Stimulated activated CD8-positive, alpha-beta memory T cell treated with anti-CD3 and anti-CD28 coated beads, Interleukin-15, amount 100 ng/mL, for 24 hours (primary cell): Measurements from ENCODE around the gene TNC.

Source experiments
- DNase-seq: peaks from one replicate; pipeline ENCODE4 v3.0.0-alpha.2; 2020; ENCODE audit warnings: low read depth

TNC gene

DNA sequence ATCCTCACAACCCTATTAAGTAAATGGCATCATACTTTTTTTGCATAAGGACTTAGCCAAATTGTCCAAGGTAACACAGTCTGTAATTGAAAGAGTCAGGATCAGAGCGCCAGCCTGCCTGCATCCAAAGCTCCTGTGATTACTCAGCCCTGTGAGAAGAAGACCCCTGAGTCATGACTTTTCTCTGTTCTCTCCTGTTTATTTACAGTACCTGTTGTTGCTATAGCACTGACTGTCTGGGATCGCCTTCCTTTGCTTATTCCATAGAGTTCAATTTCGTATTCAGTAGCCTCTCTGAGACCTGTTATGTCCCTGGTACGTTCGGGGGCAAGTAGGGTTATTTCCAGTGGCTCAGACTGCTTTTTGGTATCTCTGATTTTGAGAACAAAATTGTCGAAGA, 71.8 kb downstream of the TNC start:
- no peak for DNase-seq

DNA sequence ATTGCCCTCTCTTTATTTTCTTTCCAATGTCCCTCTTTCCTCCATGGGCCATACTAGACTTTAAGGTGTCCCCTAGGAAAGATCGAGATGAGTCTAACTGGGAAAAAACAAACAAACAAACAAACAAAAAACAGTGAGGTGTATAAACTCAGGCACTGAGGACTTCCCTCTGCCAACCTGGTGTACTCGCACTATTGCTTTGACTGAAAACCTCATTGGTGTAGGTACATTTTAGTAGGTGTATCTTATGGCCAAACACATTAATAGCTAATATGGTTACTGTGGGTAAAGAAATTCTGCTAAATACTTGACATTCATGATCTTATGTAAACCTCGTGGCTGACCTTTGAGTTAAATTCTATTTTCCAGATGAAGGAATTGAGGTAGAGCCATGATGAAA, 74.3 kb downstream of the TNC start:
- no peak for DNase-seq

DNA sequence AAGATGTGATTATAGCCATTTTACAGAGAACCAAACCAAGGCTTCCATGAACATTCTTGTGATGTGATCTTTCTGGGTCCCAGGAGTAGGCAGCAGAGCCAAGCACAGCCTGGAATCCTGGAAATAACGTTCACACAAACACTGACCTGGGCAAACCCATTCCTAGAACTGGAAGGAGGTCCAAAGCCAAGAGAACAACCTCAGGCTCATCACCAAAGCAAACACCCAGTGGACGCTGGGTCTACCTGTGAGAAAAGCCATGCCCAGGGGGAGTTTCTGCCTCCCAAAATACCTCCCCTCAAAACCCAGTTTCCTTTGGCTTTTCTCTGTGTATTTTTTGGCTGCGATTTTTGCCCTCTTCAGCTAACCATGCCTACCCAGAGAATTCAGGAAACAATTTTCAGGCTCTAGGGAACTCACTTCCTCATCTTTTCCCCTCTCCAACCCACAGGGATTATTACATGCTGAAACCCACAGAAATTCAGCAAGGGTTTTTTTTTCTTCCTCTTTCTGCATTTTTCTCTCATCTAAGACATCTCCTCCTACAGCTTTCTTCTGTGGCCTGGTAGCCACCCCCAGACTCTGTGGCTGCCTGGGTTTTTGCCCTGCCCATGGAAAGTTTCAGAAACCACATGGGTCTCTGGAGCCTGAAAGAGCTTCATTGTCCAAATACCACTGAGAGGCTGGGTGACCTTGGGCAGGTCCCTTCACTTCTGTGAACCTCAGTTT, 75.0 kb downstream of the TNC start:
- DNase-seq, result no peak

DNA sequence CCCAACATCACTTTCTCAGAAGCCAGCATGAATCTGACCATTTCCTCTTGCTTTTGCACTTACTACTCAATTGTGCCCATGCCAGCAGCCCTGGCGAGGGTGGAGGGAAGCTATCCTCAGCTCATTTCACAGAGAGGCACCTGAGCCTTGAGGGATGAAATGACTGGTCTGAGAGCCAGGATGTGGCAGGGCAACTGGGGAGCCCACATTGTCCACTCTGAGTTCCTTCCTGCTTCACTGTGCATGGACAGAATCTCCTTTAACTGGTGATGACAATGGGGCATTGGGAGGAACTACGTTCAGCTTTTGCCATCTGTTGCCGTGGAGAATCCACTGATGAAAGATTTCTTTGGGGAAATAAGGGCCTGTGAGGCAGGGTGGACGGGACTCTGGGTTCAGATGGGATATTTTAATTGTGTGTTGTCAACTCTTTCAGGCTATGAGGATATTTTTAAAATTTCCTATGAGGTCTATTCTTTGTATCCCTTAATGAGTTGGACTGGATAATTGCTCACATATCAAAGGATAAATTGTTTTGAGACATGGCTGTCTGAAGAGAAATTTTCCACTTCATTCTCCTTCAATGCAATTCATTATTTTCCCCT, 78.3 kb downstream of the TNC start:
- no peak for DNase-seq

DNA sequence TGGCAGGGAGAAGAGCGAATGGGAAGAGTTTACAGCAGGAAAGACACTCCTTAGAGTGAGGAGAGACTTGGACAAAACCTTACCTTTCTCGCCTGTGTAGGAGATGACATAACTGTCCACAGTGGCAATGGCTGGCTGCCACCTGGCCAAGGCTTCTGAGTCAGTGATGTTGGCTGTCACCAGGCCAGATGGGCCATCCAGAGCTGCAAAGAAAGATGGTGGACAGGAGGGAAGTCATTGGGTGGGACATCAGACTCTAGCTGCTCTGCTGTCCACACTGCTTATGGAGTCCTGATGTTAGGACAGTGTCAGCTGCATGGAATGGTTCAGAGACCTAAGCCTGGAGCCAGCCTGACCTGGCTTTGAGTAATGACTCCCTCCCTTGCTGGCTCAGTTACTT, 79.8 kb downstream of the TNC start:
- no peak for DNase-seq

DNA sequence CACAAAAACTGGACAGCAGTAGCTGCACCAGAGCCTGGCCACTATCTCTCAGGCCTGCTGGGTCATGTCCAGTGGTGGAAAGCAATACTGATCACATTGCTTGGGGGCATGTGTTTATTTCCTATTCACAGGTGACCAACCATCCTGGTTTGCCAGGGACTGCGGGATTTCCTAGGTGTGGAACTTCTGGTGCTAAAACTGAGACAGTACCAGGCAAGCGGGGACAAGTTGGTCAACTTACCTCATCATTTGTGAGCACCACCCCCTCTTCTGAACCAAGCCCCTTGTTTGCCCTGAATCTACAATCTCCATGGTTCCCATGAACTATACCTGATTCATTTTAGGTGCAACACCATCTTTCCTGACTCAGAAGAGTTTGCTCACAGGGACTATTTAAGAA, 81.3 kb downstream of the TNC start:
- no peak for DNase-seq

DNA sequence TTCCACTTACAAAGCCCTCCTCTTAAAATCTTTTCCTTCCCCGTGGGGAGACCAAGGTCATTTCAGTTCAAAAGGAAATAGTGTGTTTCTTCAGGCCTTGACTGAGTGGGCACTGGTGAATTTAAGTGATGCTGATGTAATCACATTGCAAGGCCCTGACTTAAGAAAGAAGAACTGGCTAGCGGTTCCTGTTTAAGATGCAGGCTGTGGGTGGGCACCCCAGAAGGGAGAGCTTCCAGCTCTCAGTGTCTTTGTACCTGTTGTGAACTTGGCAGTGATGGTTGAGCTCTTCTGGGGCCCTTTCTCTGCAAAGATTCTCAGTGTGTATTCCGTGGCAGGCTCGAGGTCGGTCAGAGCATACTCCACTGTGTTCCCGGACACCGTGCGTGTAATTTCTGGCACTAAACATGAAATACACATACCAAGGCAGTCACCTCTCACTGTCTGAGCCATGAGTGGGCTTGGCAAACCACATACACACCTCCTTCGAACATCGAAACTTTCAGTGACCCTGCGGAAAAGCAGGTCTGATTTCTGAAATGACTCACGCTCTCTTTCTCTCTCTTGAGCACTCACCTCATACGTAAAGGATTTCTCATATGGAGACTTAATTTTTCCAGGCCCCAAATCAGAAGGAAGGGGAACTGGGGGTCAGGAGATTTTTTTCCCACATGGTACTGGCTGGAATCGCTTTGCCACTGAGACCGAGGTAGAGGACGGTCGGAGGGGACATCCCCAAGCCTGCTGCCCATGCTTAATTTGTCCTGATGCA, 81.9 kb downstream of the TNC start:
- no peak for DNase-seq

DNA sequence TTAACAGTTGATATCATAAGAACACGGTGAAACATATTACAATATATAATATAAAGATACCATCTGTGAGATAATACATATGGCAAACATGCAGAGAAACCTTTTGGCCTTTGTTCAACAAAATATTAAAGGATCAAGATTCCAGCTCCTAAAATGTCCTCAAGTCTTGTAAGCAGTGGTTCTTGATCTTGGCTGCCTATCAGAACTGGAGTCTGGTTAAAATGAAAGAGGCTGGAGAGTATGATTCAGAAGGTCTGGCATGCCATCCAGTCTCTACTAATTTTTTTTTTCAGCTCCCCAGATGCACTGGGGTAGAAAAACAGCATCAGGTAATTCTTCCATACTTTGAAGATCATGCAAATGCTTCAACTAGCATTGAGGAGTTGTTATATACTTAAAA, 83.2 kb downstream of the TNC start:
- no peak for DNase-seq

DNA sequence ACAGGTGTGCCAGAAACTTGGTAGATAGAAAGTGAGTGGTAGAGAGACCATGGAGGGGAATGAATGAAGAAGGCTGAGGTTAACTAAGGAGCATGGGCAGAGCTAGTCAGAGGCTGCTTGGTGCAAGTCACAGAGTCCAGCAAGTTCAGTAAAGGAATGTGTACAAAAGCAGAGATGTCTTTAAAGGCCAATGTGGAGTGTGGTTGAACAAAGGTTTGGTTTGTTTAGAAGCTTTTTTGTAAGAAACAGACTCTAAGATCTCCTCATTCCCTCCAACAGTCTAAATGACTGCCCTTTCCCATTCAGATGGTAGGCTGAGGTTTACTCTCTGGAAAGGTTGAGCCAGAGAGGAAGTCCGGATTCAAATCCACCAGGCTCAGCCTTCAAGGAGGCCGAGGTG, 84.2 kb downstream of the TNC start:
- no peak for DNase-seq

DNA sequence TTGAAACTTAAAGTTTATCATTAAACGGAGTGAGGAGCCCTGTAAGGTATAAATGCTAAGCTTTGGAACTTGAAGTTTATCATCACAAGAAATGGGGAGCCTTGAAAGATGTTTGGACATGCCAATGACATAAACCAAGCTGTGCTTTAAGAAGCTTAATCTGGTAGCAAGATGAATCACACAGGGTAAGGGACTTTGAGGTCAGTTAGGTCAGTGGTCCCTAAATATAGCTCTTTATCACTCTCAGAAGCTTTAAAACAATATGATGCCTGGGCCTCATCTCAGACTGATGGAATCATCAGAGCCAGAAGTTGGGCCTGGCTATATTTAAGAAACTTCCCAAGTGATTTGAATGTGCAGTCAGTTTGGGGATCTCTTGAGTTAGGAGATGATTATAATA, 85.7 kb downstream of the TNC start:
- DNase-seq, result no peak

DNA sequence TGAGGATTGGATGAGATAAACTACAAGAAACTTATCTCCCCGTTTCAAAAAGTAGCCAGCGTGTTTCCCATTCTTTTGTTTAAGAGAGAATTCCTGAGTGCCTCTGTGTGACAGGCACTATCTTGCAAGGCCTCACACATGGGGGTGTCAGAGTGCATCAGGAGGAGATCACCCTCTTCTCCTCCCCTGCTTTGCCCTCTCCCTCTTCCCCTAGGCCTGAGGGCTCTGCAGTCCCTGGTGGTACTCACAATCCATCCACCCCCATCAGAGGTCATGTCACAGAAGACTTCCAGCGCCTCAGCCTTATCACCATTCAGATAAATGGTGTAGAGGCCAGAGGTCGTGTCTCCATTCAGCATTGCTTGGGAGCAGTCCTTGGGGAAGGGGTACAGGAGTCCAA, 88.0 kb downstream of the TNC start:
- DNase-seq, result no peak

DNA sequence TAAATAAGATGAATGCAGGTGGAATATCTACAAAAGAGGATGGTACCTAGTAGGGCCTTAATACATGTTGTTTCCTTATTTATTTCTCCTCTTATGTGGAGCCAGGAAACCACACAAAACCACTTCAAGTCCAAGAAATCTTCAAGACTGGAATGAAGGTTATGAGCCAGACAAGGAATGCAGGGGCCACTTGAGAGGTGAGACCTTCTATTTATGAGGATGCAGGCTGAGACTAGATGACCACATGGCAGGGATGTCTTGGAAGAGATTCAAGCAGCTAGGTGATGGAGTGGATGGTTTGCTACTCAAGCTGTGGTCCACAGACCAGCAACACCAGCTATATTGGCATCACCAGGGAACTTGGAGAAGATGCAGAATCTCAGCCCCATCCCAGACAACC, 92.2 kb downstream of the TNC start:
- no peak for DNase-seq

DNA sequence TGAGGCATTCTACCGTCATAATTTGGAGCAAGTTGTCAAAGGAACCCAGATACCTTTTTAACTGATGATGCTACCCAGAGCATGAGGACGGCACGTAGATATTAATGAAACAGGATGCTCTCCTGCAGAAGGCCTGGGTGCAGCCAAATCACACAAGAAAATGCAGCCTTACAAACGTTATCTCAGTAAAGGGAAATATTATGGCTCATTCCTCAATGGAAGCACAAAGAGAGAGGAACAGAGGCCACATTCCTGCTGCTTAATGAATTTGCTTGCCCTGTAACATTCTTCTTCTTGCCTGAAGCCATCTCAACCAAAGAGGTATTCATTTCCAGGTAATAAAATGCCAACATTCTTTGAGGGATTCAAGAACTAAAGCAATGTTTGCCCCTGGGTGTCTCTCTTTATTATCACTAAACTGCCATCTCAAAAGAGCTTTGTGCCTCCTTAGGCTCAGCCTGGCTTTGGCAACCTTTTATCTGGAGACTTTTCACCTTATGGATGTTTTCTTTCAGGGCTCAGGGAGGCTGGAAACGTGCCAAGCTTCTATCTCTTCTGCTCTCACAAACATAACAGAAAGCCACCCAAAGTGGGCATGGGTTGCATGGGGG, 92.9 kb downstream of the TNC start:
- DNase-seq, result no peak

DNA sequence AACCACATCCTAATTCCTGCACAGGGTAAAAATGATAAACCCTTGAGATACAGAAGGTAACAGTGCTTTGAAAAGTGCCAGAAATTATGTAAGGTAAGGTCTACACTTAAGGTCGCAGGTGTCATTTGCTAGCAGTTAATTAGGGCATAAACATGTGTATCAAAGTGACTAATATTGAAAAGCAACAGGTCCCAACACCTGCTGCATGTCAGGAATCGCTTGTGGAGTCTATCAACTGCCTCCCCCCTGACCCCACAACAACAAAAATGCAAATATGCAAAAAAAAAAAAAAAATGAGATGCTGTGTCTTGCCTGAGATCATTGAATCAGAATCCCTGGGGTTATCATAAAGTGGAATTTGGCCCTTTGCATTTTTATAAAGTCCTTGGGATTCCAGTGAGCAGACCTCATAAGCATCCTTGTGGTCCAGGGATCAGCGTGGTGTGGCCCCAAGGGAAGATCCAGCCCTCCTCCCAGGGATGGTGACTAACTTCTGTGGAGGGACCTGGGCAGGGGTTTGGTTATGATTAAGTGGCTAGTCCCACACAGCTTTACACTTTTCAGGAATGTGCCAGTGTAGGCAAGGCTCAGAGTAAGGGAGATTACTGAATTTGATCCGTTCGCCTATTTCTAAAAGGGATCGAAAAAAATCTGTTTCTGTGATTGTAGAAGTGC, 95.1 kb downstream of the TNC start:
- DNase-seq, result no peak

DNA sequence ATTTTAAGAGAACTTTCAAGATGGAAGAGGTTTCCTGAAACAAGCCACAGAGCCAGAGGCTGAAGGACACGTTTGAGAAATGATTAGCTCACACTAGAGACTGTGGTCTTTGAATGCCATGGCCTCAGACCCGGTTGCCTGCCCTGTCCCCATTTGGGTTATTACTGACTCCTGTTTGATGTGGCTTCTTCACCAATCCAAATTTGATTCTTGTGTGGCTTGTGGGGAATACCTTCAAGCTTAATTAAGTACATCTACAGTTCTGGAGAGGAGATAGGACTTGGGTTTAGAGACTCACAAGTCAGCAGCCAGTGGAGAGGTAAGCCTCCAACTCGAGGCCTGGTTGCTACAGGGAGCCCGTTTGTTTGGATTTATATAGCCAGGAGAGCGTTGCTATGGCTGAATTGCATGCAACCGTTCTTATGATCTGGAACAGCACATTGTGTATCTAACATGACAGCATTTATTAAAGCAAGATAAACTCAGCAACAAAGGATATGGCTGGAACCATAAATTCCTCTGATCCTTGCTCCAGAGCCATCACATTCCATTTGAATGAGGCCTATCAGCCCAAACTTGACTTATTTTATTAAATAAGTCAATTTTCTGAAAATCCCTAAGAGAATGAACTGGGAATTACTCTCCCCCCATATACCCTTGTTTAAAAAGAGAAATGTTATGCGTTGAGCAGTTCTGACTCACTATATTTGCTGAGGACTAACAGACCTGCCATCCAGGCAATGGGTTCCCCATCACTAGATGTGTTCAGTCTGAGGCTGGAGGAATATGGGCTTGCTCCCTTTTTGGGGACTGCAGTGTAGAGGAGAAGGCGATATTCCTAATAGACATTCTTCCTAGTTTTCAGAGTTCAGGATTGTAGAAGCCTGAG, 99.2 kb downstream of the TNC start:
- no peak for DNase-seq

DNA sequence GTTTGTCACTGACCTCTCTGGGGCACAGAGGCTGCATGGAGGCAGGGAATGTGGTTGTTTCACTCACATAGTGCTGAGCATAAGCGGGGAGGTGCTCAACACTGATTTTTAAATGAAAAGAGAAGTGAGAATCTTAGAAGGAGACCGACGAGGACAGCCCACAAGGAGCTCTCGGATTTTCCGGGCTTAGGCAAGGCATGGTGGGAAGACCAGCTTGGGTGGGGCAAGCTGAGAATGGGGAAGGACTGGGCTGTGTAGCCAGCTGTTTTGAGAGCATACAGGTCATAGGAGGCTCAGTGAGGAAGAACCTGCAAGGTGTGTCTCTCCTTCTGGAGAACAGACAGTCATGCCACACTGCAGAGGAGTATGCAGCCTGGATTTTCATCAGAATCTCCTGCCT, 101.6 kb downstream of the TNC start:
- no peak for DNase-seq

DNA sequence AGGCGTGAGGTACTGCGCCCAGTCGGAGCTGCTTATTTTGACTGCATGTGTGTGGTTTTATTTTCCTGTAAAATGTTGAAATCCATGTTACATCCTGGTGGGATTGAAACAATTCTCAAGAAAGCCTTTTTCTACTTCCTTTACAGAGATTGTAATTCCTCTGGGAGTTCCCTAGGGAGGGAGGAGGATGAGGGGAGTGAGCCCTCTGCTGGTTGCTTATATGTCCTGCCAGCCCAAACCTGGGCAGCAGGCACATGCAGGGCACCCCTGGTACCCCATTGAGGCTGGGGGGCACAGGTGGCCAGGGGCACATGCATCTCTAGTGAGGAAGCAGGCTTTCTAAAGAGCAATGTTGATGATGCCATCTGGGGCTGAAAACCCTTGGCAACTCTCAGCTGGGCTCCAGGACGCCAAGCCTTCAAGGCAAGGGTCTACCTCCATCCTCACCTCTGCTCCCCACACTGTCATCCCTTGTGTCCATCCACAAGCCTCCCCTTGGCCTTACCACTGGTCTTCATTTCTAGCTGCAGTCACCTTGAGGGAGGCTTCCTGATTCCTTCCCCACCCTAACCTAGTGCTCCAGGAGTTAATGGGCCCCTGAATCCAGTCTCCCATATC, 102.8 kb downstream of the TNC start:
- no peak for DNase-seq

DNA sequence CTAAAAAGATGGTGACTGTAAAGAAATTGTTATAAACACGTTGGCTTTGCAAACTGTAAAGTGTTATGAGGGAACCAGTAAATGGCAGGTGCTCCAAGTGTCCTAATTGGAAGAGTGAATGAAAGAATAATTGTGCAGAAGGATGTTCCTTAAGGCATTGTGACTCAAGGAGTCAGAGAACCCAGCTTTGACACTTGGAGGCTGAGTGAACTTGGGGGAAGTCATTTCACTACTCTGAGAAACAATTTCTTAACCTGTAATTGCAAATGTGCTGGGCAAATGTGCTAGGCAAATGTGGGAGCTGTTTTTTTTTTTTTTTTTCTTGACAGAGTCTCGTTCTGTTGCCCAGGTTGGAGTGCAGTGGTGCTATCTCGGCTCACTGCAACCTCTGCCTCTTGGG, 103.5 kb downstream of the TNC start:
- no peak for DNase-seq

DNA sequence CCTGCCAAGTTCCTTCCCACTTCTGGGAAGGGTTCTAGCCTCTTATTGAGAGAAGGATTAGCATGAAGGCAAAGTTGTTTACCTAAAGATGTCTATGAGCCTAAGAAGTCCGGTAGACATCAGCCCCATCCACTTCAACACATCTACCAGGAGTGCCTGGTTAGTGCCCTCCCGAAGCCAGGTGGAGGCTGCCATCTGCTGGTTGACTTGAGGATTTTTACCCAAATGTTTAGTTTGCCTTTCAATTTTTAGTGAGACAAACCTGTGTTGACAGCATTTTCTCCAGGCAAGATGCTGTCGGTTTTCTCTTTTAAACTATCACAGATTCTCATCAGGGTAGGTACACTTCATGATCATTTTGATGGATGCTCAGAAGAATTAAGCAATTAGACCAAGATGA, 104.0 kb downstream of the TNC start:
- peak; percentile 38 for DNase-seq

DNA sequence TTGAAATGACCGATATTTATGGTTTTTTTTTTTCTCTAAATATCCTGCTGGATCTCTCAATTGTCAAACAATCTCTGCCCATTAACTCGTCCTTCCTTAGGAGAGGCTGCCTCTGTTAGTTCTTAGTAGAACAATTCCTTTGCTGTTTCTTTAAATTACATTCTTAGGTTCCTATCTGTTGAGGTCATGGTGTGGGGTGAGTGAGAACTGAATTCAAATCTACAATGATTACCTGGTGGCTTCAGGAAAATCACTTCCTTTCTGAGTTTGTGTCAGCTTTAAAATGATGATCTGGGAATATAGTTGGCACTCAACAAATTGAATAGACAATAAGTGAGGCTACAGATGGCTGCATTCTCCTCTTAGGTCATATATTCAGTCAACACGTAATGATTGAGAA, 105.5 kb downstream of the TNC start:
- DNase-seq, result no peak

DNA sequence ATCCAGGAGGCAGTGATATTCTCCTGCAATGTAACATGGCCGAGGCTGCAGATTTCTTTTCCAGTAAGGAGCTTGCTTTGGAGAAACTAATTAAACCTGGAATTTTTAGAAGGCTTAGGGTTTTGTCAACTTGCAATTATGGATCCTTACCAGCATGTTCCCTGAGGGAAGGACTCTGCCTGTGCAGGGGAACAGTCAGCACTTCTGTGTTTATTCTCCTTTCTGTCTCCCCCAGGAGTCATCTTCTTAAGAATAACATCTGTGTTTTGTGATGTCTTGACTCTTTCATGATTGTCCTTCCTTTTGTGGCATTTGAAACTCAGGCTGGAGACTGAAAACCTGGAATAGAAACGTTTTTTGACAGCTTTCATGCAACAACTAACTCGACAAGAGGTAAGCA, 107.1 kb downstream of the TNC start:
- no peak for DNase-seq
